Liver (tissue), 9 donors: ENCODE results near the gene MYOC. TPM values are rescaled to one million over a fixed set of nuclear protein-coding genes. Genes with fewer than 3 reads are reported as not detected.
"Not testable (repeated sequence)": the region's sequence is repeated elsewhere in the genome, so short reads cannot be mapped to it uniquely, and the experiment has no call there.

Experiments
- DNase-seq: peaks from one replicate; pipeline ENCODE4 v3.0.0-alpha.2; 2017; ENCODE audit warnings: low spot score
- H3K27ac ChIP-seq, 2 donors: one replicate each; pipeline ENCODE4 v1.7.0; 2013; ENCODE audit warnings: inconsistent platforms in 2 of 2, low read length in 2 of 2, control low read depth in 1 of 2, low read depth in 1 of 2, mild to moderate bottlenecking in 1 of 2
- H3K27me3 ChIP-seq, 4 donors: one replicate each; pipeline versions ENCODE4 v1.6.1 to v1.7.0; 2013; ENCODE audit warnings: low read length in 3 of 4, inconsistent platforms in 1 of 4, mild to moderate bottlenecking in 1 of 4, moderate library complexity in 1 of 4; ENCODE audit not compliant: control insufficient read depth in 4 of 4, insufficient read depth in 4 of 4
- H3K36me3 ChIP-seq, 4 donors: one replicate each; pipeline versions ENCODE4 v1.6.1 to v1.7.0; 2013; ENCODE audit warnings: low read length in 3 of 4, mild to moderate bottlenecking in 3 of 4, low read depth in 1 of 4, moderate library complexity in 1 of 4; ENCODE audit not compliant: control insufficient read depth in 4 of 4, insufficient read depth in 3 of 4
- H3K4me1 ChIP-seq, 4 donors: one replicate each; pipeline versions ENCODE4 v1.6.1 to v1.7.0; 2013; ENCODE audit warnings: low read length in 3 of 4, mild to moderate bottlenecking in 3 of 4, moderate library complexity in 1 of 4; ENCODE audit not compliant: control insufficient read depth in 4 of 4, insufficient read depth in 4 of 4
- H3K4me3 ChIP-seq, 3 donors: one replicate each; pipeline versions ENCODE4 v1.6.1 to v1.7.0; 2013; ENCODE audit warnings: low read length in 3 of 3, control low read depth in 1 of 3, low read depth in 1 of 3, mild to moderate bottlenecking in 1 of 3
- H3K9ac ChIP-seq, 2 donors: one replicate each; pipeline ENCODE4 v1.7.0; 2013; ENCODE audit warnings: low read length in 2 of 2, mild to moderate bottlenecking in 2 of 2, moderate library complexity in 2 of 2, control low read depth in 1 of 2, low read depth in 1 of 2
- H3K9me3 ChIP-seq, 4 donors: one replicate each; pipeline versions ENCODE4 v1.6.1 to v1.7.0; 2013; ENCODE audit warnings: low read length in 3 of 4; ENCODE audit not compliant: control insufficient read depth in 4 of 4
- CTCF ChIP-seq: fragments of 150-350 bp; IDR thresholded peaks from 2 replicates; pipeline ENCODE4 v1.5.1; 2017; ENCODE audit warnings: improper control_type of control experiment, low read depth, low read length; ENCODE audit not compliant: missing input control
- EGR1 ChIP-seq, 2 donors: IDR thresholded peaks; 2 replicates each; pipeline ENCODE4 v1.6.1; 2016 to 2018; ENCODE audit warnings: antibody characterized with exemption in 2 of 2, low read depth in 2 of 2
- FOXA1 ChIP-seq: IDR thresholded peaks from 2 replicates; pipeline ENCODE4 v1.6.1; 2016; ENCODE audit warnings: antibody characterized with exemption
- FOXA2 ChIP-seq: IDR thresholded peaks from 2 replicates; pipeline ENCODE4 v1.6.1; 2016; ENCODE audit warnings: antibody characterized with exemption
- HNF4A ChIP-seq, 2 donors: conservative IDR thresholded peaks; 2 replicates each; pipeline ENCODE4 v1.6.1; 2016; ENCODE audit warnings: antibody characterized with exemption in 2 of 2, mild to moderate bottlenecking in 2 of 2
- HNF4G ChIP-seq: IDR thresholded peaks from 2 replicates; pipeline ENCODE4 v1.6.1; 2016; ENCODE audit warnings: antibody characterized with exemption
- NR2F2 ChIP-seq: IDR thresholded peaks from 2 replicates; pipeline ENCODE4 v1.6.1; 2016; ENCODE audit warnings: antibody characterized with exemption
- SP1 ChIP-seq: IDR thresholded peaks from 2 replicates; pipeline ENCODE4 v1.6.1; 2018; ENCODE audit warnings: antibody characterized with exemption, mild to moderate bottlenecking
- ZBTB33 ChIP-seq: IDR thresholded peaks from 2 replicates; pipeline ENCODE4 v1.6.1; 2016; ENCODE audit warnings: antibody characterized with exemption
- whole genome bisulfite sequencing: extraction: QIAGEN DNeasy Blood & Tissue Kit; methylation state at CpG from one replicate; pipeline ENCODE4 v1.1.7; 2013; 5-methylcytosine and 5-hydroxymethylcytosine counted together
- polyA plus RNA-seq, 2 donors: library from polyadenylated mRNA; stranded (reverse) in 1 of 2; unstranded in 1 of 2; fragments of 200-250 nt in 1 of 2; fragments of >200 nt in 1 of 2; fragmentation: Nextera tagmentation in 1 of 2; extraction: Ambion mirVana in 1 of 2; gene quantifications; one replicate each; pipeline versions ENCODE4 v1.2.1 to v1.2.3, GENCODE V29; 2013 to 2015
- total RNA-seq, 2 donors: library from RNA; depleted of rRNA; stranded (reverse); fragments of >200 nt; gene quantifications; one replicate each; pipeline ENCODE4 v1.2.3, GENCODE V29; 2014
- TF ChIP-seq, protein P1 (sequence below): IDR thresholded peaks from 2 replicates; pipeline ENCODE4 v1.6.1; 2016; ENCODE audit warnings: antibody characterized with exemption, mild to moderate bottlenecking
- donor health status: healthy.
- donor health status: healthy.
- donor health status: healthy.
- donor health status: healthy.
- donor health status: healthy.

The MYOC gene
- total and polyA plus RNA-seq, 4 donors, result 0.17 to 0.18 TPM; not detected in 2

DNA sequence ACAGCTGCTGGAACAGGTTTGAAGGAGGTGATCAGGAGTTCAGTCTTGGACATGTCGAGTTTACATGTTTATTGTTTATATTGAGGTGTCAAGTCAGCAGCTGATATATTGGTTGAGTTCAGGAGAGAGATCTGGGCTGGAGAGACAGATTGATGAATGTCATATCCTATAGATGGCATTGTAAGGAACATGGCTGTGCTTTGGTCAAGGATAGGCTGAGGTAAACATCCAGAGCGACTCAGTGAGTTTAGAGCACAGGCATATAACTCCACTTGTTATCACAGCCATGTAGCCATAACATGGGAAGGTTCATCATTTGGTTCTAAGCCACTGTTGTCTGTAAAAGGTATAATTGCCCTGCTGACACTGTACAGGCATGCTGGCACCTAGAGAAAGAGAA lies 35.9 kb downstream of the MYOC start:
- Histone ChIP-seq H3K4me1 (no peaks in the 10 kb centered on the region), H3K4me3 (no peak overlapping the region), H3K36me3 (no peaks in the 10 kb centered on the region), H3K27me3 (no peaks in the 10 kb centered on the region), H3K9me3 (no peaks in the 10 kb centered on the region), H3K9ac (no peak overlapping the region), H3K27ac (no peak overlapping the region)
- no peak for DNase-seq
- WGBS, result 85% methylated on average over 2 of the region's 2 CpGs
- TF ChIP-seq CTCF (no peak), NR2F2 (no peak), FOXA2 (no peak), FOXA1 (no peak), HNF4G (no peak), ZBTB33 (no peak), SP1 (no peak), EGR1 (IDR thresholded peaks at IDR 0.05; ENCODE audit: low read depth in 2 of 2) (no peak), HNF4A (conservative IDR thresholded peaks at IDR 0.05) (no peak)
- TF ChIP-seq, protein P1, sequence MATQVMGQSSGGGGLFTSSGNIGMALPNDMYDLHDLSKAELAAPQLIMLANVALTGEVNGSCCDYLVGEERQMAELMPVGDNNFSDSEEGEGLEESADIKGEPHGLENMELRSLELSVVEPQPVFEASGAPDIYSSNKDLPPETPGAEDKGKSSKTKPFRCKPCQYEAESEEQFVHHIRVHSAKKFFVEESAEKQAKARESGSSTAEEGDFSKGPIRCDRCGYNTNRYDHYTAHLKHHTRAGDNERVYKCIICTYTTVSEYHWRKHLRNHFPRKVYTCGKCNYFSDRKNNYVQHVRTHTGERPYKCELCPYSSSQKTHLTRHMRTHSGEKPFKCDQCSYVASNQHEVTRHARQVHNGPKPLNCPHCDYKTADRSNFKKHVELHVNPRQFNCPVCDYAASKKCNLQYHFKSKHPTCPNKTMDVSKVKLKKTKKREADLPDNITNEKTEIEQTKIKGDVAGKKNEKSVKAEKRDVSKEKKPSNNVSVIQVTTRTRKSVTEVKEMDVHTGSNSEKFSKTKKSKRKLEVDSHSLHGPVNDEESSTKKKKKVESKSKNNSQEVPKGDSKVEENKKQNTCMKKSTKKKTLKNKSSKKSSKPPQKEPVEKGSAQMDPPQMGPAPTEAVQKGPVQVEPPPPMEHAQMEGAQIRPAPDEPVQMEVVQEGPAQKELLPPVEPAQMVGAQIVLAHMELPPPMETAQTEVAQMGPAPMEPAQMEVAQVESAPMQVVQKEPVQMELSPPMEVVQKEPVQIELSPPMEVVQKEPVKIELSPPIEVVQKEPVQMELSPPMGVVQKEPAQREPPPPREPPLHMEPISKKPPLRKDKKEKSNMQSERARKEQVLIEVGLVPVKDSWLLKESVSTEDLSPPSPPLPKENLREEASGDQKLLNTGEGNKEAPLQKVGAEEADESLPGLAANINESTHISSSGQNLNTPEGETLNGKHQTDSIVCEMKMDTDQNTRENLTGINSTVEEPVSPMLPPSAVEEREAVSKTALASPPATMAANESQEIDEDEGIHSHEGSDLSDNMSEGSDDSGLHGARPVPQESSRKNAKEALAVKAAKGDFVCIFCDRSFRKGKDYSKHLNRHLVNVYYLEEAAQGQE, result no peak

DNA sequence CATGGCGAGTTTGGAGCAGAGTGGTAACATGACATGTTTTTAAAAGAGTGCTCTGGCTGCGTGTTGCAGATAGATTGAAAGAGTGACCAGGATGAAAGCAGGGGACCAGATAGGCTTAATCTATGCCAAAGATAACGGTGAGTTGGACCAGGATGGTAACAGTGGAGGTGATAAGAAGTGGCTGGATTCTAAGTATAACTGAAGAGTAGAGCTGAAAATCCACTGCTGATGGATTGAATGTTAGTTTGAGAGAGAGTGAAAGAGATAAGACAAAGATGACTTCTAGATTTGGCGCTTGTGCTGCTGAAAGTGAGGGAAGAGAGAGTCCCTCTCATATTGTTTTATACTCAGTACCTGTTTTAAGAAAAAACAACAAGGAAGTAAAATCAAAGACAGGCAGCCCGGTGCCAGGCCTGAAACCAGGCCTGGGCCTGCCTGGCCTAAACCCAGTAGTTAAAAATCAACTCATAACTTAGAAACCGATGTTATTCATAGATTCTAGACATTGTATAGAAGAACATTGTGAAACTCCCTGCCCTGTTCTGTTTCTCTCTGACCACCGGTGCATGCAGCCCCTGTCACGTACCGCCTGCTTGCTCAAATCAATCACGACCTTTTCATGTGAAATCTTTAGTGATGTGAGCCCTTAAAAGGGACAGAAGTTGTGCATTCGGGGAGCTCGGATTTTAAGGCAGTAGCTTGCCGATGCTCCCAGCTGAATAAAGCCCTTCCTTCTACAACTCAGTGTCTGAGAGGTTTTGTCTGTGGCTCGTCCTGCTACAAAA lies 37.2 kb downstream of the MYOC start:
- not testable (repeated sequence) for DNase-seq, H3K27ac ChIP-seq, H3K9ac ChIP-seq, H3K9me3 ChIP-seq, H3K27me3 ChIP-seq, H3K4me1 ChIP-seq, H3K4me3 ChIP-seq, H3K36me3 ChIP-seq
- WGBS, result 83% methylated on average over 14 of the region's 14 CpGs
